Measurements from ENCODE around the gene CDH5.
"Not testable (repeated sequence)": the region's sequence is repeated elsewhere in the genome, so short reads cannot be mapped to it uniquely, and the experiment has no call there.

Gene CDH5

DNA sequence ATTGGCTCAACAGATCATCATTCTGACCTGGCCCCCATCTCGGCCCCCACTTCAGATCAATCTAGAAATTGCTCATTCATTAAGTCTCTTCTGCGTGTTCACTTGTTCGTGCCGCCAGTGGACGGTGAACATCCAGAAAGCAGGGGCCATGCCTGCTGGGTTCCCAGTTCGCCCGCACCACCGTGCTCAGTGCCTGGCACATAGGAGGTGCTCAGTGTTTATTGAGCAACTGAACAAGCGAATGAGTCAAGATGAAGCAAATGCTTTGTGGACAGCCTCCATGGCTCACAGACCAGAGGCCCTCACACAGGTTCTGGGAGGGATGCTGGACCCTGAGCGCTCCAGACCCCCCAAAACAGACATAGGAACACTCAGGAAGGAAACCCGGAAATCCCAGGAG is 74.5 kb downstream of the CDH5 start:
- no peak for DNase-seq

DNA sequence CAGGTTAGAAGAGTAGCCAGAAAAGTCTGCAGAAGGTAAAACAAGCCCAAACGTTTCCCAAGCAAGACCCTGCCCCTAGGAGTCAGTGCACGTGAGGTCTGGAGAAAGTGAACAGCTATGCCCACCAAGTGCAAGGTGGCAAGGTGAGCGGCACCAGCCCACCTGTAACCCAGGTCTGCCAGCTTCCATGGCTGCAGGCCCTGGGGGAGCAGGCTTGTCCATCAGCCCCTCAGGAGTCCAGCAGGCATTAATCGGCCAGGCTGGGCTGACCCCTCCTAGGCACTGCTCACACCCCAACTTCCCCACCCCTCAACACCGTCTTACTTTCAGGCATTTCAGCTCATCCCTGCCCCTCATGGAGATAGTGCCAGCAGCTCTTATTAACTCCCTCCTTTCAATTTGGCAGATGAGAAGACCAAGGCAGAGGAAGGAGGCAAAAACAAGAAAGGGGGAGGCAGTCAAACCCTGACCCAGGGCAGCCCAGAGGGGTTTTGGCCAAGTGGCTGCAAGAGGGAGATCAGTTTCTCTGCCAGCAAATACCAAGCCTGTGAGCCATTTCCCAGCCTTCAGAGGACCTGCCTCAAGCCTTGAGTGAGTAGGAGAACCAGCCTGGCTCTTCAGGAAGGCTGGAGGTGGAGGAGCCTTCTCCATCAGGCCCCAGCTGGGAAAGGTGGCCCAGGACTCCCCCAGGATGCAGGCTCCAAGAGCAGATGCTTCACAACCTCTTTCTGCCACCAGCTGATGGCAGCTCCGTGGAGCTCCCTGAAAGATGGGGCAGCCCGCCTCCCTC is 75.3 kb downstream of the CDH5 start:
- no peak for DNase-seq

DNA sequence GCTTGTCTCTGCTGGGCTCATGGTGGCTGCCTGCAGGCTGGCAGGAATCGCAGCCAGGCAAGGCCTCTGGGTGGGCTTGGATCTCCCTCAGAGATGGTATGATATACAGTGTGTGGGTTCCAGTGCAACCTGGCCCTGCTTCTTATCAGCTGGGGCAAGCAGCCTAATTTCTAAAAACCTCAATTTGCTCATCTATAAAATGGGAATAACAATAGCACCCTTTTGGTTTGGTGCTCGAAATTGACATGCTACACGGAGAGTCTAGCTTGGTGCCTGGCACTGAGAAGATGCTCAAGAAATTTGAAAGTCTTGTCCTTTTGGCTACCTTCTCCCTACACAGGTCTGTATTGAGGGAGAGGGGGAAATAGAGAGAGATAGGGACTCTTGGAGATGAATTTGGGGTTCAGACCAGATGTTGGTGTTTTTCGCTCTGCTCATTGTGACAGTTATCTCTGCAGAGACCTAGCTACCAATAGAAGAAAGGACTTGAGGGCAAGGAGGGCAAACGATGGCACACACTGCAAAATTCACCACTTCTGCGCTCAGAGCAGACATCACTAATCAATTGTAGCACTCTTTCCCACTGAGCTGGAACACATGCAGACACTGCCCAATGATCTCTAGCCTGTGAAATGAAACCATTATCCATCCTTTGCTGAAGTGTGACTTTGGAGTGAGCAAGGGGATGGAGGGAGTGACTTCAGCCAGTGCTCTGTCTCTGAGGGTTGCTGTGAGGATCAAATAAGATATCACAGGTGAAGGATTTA is 76.2 kb downstream of the CDH5 start:
- no peak for DNase-seq

DNA sequence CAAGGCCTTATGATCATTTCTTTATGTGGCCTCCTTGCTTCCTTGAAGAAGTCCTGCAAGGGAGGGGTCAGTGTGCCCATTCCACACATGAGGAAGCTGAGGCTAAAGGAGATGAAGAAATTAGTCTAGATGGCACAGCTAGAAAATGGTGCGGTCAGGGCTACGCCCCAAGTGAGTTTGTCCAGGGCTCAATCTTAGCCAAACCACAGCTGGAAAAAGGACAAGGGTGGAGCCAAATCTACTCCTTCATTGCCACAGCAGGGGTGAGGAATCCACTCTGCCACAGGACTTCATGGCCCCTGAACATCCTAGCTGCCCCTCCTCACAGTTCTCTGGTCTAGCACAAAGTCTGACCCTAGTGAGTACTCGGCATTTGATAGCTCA is 76.8 kb downstream of the CDH5 start:
- no peak for DNase-seq

DNA sequence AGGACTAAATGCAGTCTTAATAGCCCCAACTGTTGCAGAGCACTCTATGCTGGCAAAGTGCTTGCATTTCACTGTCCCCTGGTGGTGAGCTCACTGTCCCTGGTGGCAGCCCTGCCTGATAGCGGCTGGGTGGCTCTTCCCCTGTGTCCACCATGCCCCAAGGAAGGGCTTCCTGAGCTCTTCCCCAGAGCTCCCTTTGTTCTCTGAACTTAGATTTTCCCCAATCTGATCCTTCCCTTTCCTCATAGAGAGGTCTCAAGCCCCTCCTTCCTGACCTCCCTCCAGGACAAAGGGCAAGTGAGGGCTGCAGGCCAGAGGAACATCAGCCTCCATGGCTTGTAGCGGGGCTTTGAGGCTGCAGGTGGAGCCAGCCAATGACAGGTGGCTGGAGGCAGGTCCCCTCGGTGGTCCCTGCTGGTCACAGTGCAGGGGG is 77.6 kb downstream of the CDH5 start:
- DNase-seq = no peak

DNA sequence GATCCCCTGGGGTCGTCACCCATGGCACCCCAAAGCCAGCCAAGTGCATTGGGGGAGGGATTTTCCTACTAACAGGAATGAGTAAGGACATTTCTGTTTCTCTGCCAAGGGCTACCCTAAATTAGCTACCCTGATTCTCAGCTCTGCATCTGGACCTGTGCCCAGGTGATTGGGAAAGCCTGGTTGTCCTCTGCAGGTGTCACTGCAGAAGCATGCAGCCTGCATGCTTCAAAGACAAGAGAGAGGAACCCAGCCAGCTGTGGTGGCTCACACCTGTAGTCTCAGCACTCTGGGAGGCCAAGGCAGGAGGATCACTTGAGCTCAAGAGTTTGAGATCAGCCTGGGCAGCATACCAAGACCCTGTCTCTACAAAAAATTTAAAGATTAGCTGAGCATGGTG is 80.2 kb downstream of the CDH5 start:
- DNase-seq = no peak

DNA sequence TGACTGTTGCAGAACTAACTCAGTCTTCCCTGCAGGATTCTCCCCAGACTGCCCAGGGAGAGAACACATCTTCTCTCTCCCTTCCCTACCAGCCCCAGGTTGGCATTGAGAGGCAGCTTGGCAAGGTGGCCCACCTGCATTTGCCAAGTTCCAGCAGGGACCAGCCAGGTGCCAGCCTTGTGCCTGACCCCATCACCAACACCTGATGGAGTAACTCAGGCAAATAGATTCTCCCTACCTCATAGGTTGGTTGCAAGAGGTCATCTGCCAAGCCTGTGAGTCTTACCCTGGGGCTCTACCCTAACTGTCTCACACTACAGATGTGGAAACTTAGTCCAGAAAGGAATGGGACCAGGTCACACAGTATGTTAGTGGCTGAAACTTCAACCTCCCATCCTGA is 81.0 kb downstream of the CDH5 start:
- DNase-seq = no peak

DNA sequence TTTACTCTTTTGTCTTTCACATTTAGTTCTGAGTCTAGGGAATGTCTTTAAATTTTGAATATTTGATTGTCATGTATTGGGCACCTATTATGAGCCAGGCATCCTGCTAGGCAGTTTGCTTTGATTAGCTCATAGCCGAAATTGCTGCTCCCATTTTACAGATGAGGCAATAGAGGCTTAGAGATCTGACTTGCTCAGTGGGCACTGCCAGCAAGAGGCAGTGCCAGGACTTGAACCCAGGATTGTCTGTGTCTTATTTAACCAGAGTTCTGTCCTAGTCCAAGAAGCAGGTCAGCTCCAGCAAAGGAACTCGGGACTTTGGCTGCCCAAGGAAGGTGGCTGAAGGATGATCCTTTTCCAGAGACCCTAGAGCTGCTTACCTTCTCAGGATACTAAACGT is 85.1 kb downstream of the CDH5 start:
- no peak for DNase-seq

DNA sequence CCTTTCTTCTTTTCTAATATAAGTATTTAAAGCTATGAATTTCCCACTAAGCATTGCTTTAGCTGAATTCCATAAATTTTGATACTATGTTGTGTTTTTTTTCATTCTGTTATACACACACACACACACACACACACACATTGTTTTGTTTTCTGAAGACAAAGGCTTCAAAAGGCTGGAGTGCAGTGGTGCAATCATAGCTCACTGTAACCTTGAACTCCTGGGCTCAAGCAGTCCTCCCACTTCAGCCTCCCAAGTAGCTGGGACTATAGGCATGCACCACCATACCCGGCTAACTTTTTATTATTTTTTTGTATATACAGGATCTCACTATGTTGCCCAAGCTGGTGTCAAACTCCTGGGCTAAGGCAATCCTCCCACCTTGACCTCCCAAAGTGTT is 86.7 kb downstream of the CDH5 start:
- DNase-seq = not testable (repeated sequence)

All from NCI-H345 (cell line).